H1 (cell line): ENCODE measurements around the gene ATG5. TPM values are rescaled to one million over a fixed set of nuclear protein-coding genes. Genes with fewer than 3 reads are reported as not detected.

ENCODE experiments used
- CTCF ChIA-PET: fragments of 300-600 bp; sonication (Branson Sonifier 250); formaldehyde crosslinking; loops from one replicate; lab custom pipeline; 2021; ENCODE audit not compliant: partially characterized antibody; lab: Charles Lee
- POLR2A ChIA-PET: fragments of 300-600 bp; sonication (Branson Sonifier 250); formaldehyde crosslinking; loops from one replicate; lab custom pipeline; 2021; ENCODE audit warnings: inconsistent platforms; ENCODE audit not compliant: partially characterized antibody; lab: Charles Lee
- DNase-seq, 2 experiments: peaks; one replicate each; pipeline versions ENCODE4 v3.0.0 to v3.0.0-alpha.2; 2010 to 2022; ENCODE audit warnings: low spot score in 2 of 2, low read depth in 1 of 2, mixed read lengths in 1 of 2
- FAIRE-seq: peaks from 2 replicates; lab custom pipeline; 2011; peaks lifted over from hg19 to GRCh38; lab: Jason Lieb, UNC
- H2AFZ ChIP-seq: 2 replicates; pipeline ENCODE4 v1.8.1; 2012; ENCODE audit warnings: low read length, inconsistent platforms
- H2AK5ac ChIP-seq: 2 replicates; pipeline ENCODE4 v1.6.1; 2013; ENCODE audit warnings: low read depth, low read length
- H2BK120ac ChIP-seq: replicated peaks from 2 replicates; pipeline ENCODE3; 2013; ENCODE audit warnings: low read depth, low read length, inconsistent platforms
- H2BK12ac ChIP-seq: 2 replicates; pipeline ENCODE4 v1.6.1; 2013; ENCODE audit warnings: low read depth, low read length
- H2BK15ac ChIP-seq: 2 replicates; pipeline ENCODE4 v1.6.1; 2013; ENCODE audit warnings: low read length
- H2BK20ac ChIP-seq: 2 replicates; pipeline ENCODE4 v1.6.1; 2013; ENCODE audit warnings: low read length
- H2BK5ac ChIP-seq: 2 replicates; pipeline ENCODE4 v1.6.1; 2013; ENCODE audit warnings: low read depth, low read length
- H3K14ac ChIP-seq: 2 replicates; pipeline ENCODE4 v1.6.1; 2013; ENCODE audit warnings: inconsistent platforms; ENCODE audit not compliant: insufficient read length
- H3K18ac ChIP-seq: 2 replicates; pipeline ENCODE4 v1.6.1; 2013; ENCODE audit warnings: low read length; ENCODE audit errors: extremely low read depth
- H3K23ac ChIP-seq: 2 replicates; pipeline ENCODE4 v1.6.1; 2013; ENCODE audit warnings: inconsistent platforms; ENCODE audit not compliant: insufficient read length
- H3K23me2 ChIP-seq: 2 replicates; pipeline ENCODE4 v1.6.1; 2013; ENCODE audit warnings: low read depth, low read length
- H3K27ac ChIP-seq: 2 replicates; pipeline ENCODE4 v1.6.1; 2011; ENCODE audit warnings: low read depth, low read length, inconsistent platforms
- H3K27me3 ChIP-seq, 4 experiments: replicated peaks in 1 of 4; 1 replicate in 1 of 4; 2 replicates in 3 of 4; pipeline versions ENCODE4 v1.6.1 to v1.8.1; 2011 to 2013; ENCODE audit warnings: low read length in 3 of 4, mild to moderate bottlenecking in 3 of 4, inconsistent platforms in 2 of 4, mixed read lengths in 2 of 4, moderate library complexity in 1 of 4; ENCODE audit not compliant: control insufficient read depth in 3 of 4, insufficient read depth in 3 of 4; ENCODE audit errors: extremely low read depth in 1 of 4
- H3K36me3 ChIP-seq, 4 experiments: 2 replicates each; pipeline versions ENCODE4 v1.6.1 to v1.8.1; 2011 to 2013; ENCODE audit warnings: mild to moderate bottlenecking in 4 of 4, low read length in 3 of 4, moderate library complexity in 2 of 4, control low read depth in 1 of 4, inconsistent platforms in 1 of 4; ENCODE audit not compliant: insufficient read depth in 4 of 4, control insufficient read depth in 2 of 4
- H3K4ac ChIP-seq: replicated peaks from 2 replicates; pipeline ENCODE3; 2013; ENCODE audit warnings: low read length, low read depth, mixed read lengths, inconsistent platforms; ENCODE audit not compliant: insufficient read length
- H3K4me1 ChIP-seq, 4 experiments: replicated peaks in 1 of 4; 1 replicate in 1 of 4; 2 replicates in 3 of 4; pipeline versions ENCODE4 v1.6.1 to v1.8.1; 2011 to 2013; ENCODE audit warnings: low read length in 3 of 4, inconsistent platforms in 2 of 4, mixed read lengths in 1 of 4; ENCODE audit not compliant: insufficient read depth in 4 of 4, control insufficient read depth in 3 of 4
- H3K4me2 ChIP-seq, 2 experiments: 2 replicates each; pipeline versions ENCODE4 v1.6.1 to v1.8.1; 2011 to 2013; ENCODE audit warnings: low read depth in 2 of 2, low read length in 2 of 2, control low read depth in 1 of 2, inconsistent platforms in 1 of 2, mild to moderate bottlenecking in 1 of 2; ENCODE audit not compliant: insufficient read depth in 1 of 2
- H3K4me3 ChIP-seq, 4 experiments: fragments of 200-600, 300-600 bp in 1 of 4; sonication (generic), shearing (Covaris generic), sonication (Bioruptor Twin) in 1 of 4; 2 replicates each; pipeline versions ENCODE4 v1.5.1 to v1.8.1; 2011 to 2016; ENCODE audit warnings: low read length in 4 of 4, low read depth in 3 of 4, control low read depth in 2 of 4, inconsistent platforms in 2 of 4, mild to moderate bottlenecking in 2 of 4, mixed read lengths in 1 of 4, moderate library complexity in 1 of 4; ENCODE audit not compliant: insufficient read depth in 2 of 4; ENCODE audit errors: extremely low read depth in 1 of 4
- H3K56ac ChIP-seq: replicated peaks from 2 replicates; pipeline ENCODE3; 2013; ENCODE audit warnings: low read depth, mild to moderate bottlenecking, mixed read lengths, low read length, inconsistent platforms; ENCODE audit not compliant: insufficient read length
- H3K79me1 ChIP-seq: 2 replicates; pipeline ENCODE4 v1.6.1; 2013; ENCODE audit warnings: low read depth, low read length, control low read depth
- H3K79me2 ChIP-seq, 2 experiments: 2 replicates each; pipeline versions ENCODE4 v1.6.1 to v1.8.1; 2012 to 2013; ENCODE audit warnings: low read length in 2 of 2, mild to moderate bottlenecking in 2 of 2, inconsistent platforms in 1 of 2; ENCODE audit not compliant: insufficient read depth in 2 of 2, control insufficient read depth in 1 of 2
- H3K9ac ChIP-seq, 4 experiments: replicated peaks in 1 of 4; 1 replicate in 1 of 4; 2 replicates in 3 of 4; pipeline versions ENCODE4 v1.6.1 to v1.8.1; 2011 to 2013; ENCODE audit warnings: low read depth in 3 of 4, low read length in 3 of 4, control low read depth in 2 of 4, mild to moderate bottlenecking in 2 of 4, moderate library complexity in 2 of 4, inconsistent platforms in 1 of 4; ENCODE audit errors: extremely low read depth in 1 of 4
- H3K9me3 ChIP-seq, 2 experiments: 2 replicates each; pipeline versions ENCODE4 v1.6.1 to v1.8.1; 2012 to 2013; ENCODE audit warnings: mild to moderate bottlenecking in 2 of 2, moderate library complexity in 2 of 2, control low read depth in 1 of 2, inconsistent platforms in 1 of 2, low read depth in 1 of 2, low read length in 1 of 2, mixed read lengths in 1 of 2; ENCODE audit not compliant: insufficient read depth in 2 of 2
- H4K20me1 ChIP-seq, 2 experiments: replicated peaks in 1 of 2; 2 replicates each; pipeline versions ENCODE3 to v1.8.1; 2011 to 2013; ENCODE audit warnings: inconsistent platforms in 2 of 2, low read length in 2 of 2, mild to moderate bottlenecking in 1 of 2; ENCODE audit not compliant: insufficient read depth in 2 of 2, control insufficient read depth in 1 of 2
- H4K5ac ChIP-seq: 2 replicates; pipeline ENCODE4 v1.6.1; 2013; ENCODE audit warnings: low read length, low read depth, mixed read lengths, inconsistent platforms; ENCODE audit not compliant: insufficient read length
- H4K8ac ChIP-seq: 2 replicates; pipeline ENCODE4 v1.8.0; 2013; ENCODE audit warnings: mild to moderate bottlenecking, moderate library complexity, low read length, inconsistent platforms; ENCODE audit not compliant: insufficient read depth; ENCODE audit errors: extremely low read depth
- H4K91ac ChIP-seq: replicated peaks from 2 replicates; pipeline ENCODE3; 2013; ENCODE audit warnings: low read length, mixed read lengths, inconsistent platforms; ENCODE audit not compliant: insufficient read length
- BACH1 ChIP-seq: IDR thresholded peaks from 2 replicates; pipeline ENCODE4 v1.6.1; 2012; ENCODE audit warnings: low read length, improper control_type of control experiment
- CBX8 ChIP-seq: fragments of 300-800, 300-1000 bp; sonication (generic); IDR thresholded peaks from 2 replicates; pipeline ENCODE4 v1.7.1; 2016; ENCODE audit warnings: low read depth, low read length, borderline replicate concordance
- CHD1 ChIP-seq: IDR thresholded peaks from 2 replicates; pipeline ENCODE4 v1.6.1; 2012; ENCODE audit warnings: low read depth, low read length, improper control_type of control experiment
- EGR1 ChIP-seq: IDR thresholded peaks from 2 replicates; pipeline ENCODE4 v1.6.1; 2011; ENCODE audit warnings: low read depth, low read length, borderline replicate concordance
- GABPA ChIP-seq: IDR thresholded peaks from 2 replicates; pipeline ENCODE4 v1.6.1; 2011; ENCODE audit warnings: mild to moderate bottlenecking, low read length, moderate library complexity, borderline replicate concordance; ENCODE audit not compliant: insufficient read depth
- HDAC6 ChIP-seq: IDR thresholded peaks from one replicate; pipeline ENCODE4 v1.7.1; 2012; ENCODE audit warnings: low read depth, mild to moderate bottlenecking, inconsistent platforms, low read length, moderate library complexity
- MAX ChIP-seq: IDR thresholded peaks from 2 replicates; pipeline ENCODE4 v1.6.1; 2012; ENCODE audit warnings: inconsistent platforms
- POLR2AphosphoS5 ChIP-seq: IDR thresholded peaks from 2 replicates; pipeline ENCODE4 v1.6.1; 2011; ENCODE audit warnings: low read depth, low read length
- RFX5 ChIP-seq: IDR thresholded peaks from 2 replicates; pipeline ENCODE4 v1.6.1; 2011; ENCODE audit warnings: low read depth, low read length, improper control_type of control experiment, borderline replicate concordance
- RXRA ChIP-seq: IDR thresholded peaks from 2 replicates; pipeline ENCODE4 v1.6.1; 2011; ENCODE audit warnings: low read depth, mild to moderate bottlenecking, low read length, moderate library complexity; ENCODE audit not compliant: insufficient read depth
- TAF7 ChIP-seq: optimal IDR thresholded peaks from 2 replicates; pipeline ENCODE3; 2011; ENCODE audit warnings: low read depth, mild to moderate bottlenecking, inconsistent platforms, low read length, moderate library complexity, borderline replicate concordance
- WGBS, 2 experiments: shearing (Covaris generic) in 1 of 2; methylation state at CpG; one replicate each; pipeline versions ENCODE4 v1.1.6 to v1.1.7; 2013 to 2015; ENCODE audit warnings: low lambda C conversion rate in 2 of 2, mixed read lengths in 2 of 2, inconsistent platforms in 1 of 2, low coverage in 1 of 2, missing lambda C conversion rate in 1 of 2; ENCODE audit not compliant: insufficient replicate concordance in 2 of 2, insufficient coverage in 1 of 2, insufficient read length in 1 of 2; ENCODE audit errors: extremely low coverage in 1 of 2, missing lambda C conversion rate in 1 of 2; 5-methylcytosine and 5-hydroxymethylcytosine counted together
- polyA plus RNA-seq, 7 experiments: library from polyadenylated mRNA; depleted of rRNA in 3 of 7; stranded (reverse) in 5 of 7; unstranded in 2 of 7; fragments of >200 nt in 5 of 7; fragments of 200-250 nt in 2 of 7; gene quantifications; 1 replicate in 5 of 7; 2 replicates in 1 of 7; 4 replicates in 1 of 7; pipeline versions ENCODE4 v1.2.1 to v1.2.3, GENCODE V29; 2011 to 2013; ENCODE audit warnings: missing spikeins in 2 of 7, mixed read lengths in 2 of 7
- total RNA-seq: library from RNA; stranded (reverse); fragmentation: NEBNext Ultra II Directional; extraction: Animal tissue kit (Norgen Biotek cat#: 25700); gene quantifications from 2 replicates; pipeline ENCODE4 v1.2.1, GENCODE V29; 2021

The ATG5 gene
- total and polyA plus RNA-seq, 2 of the 8 experiments (the other 6 are each of a cell fraction or from before 2014, with no cell fraction given) = 18.2 to 39.0 TPM

GRCh38 chr6:106187424-106187982, 138.1 kb downstream of the ATG5 start:
- no peak overlapping the region for H3K4me2 ChIP-seq
- no peak overlapping the region for H4K8ac ChIP-seq
- no peak overlapping the region for H2BK15ac ChIP-seq
- no peaks in the 10 kb centered on the region for H3K79me2 ChIP-seq
- H2BK120ac ChIP-seq = no peak overlapping the region
- H3K18ac ChIP-seq = no peak overlapping the region
- no peaks in the 10 kb centered on the region for H3K27me3 ChIP-seq
- no peaks in the 10 kb centered on the region for H3K9me3 ChIP-seq
- H3K4me1 ChIP-seq = 0 out of 7 replicates have a peak, but pooled peaks cover 0 to 2% (median 0%) of the 10 kb centered on the region in 4 experiments
- H4K5ac ChIP-seq = no peak overlapping the region
- peaks cover 0 to 8% (median 2%) of the 10 kb centered on the region in 4 experiments; a peak in 4 of 8 replicates for H3K36me3 ChIP-seq
- H3K23me2 ChIP-seq = no peaks in the 10 kb centered on the region
- 62% methylated on average over 1 of the region's 1 CpG; no CpG with 5 or more reads in 1 of the 2 experiments for WGBS, 2 experiments
- no peak overlapping the region for H2BK12ac ChIP-seq
- peak; percentile 68 for FAIRE-seq
- H3K23ac ChIP-seq = no peak overlapping the region
- H3K9ac ChIP-seq = no peak overlapping the region
- TF ChIP-seq EGR1 (no peak), RFX5 (no peak), HDAC6 (no peak), POLR2AphosphoS5 (no peak), GABPA (no peak), RXRA (no peak), CHD1 (no peak), BACH1 (no peak), MAX (no peak), CBX8 (no peak), TAF7 (no peak)
- TF ChIP-seq, all 59 proteins: peak for 0
- no peak overlapping the region for H2AFZ ChIP-seq
- H2AK5ac ChIP-seq = no peak overlapping the region
- H3K4me3 ChIP-seq = no peak overlapping the region
- H4K20me1 ChIP-seq = no peaks in the 10 kb centered on the region
- H2BK5ac ChIP-seq = no peak overlapping the region
- H3K56ac ChIP-seq = no peak overlapping the region
- POLR2A ChIA-PET = no interaction called here
- H2BK20ac ChIP-seq = no peak overlapping the region
- DNase-seq = no peak
- H3K79me1 ChIP-seq = no peaks in the 10 kb centered on the region
- H4K91ac ChIP-seq = no peak overlapping the region
- CTCF ChIA-PET = interaction anchor here (0.9 to 2.5 kb wide), 3 partner anchors 28 to 101 kb away, joined by 3 to 9 read pairs (median 3); partner anchors contain the start of gene PRDM1
- no peak overlapping the region for H3K4ac ChIP-seq
- H3K27ac ChIP-seq = no peak overlapping the region
- H3K14ac ChIP-seq = no peak overlapping the region
